ENCODE measurements around the gene ROCK2. TPM values are rescaled to one million over a fixed set of nuclear protein-coding genes. Genes with fewer than 3 reads are reported as not detected.

Gene ROCK2
- total and polyA plus RNA-seq, 8 donors: 49.4 to 61.5 (median 58.8) TPM

DNA sequence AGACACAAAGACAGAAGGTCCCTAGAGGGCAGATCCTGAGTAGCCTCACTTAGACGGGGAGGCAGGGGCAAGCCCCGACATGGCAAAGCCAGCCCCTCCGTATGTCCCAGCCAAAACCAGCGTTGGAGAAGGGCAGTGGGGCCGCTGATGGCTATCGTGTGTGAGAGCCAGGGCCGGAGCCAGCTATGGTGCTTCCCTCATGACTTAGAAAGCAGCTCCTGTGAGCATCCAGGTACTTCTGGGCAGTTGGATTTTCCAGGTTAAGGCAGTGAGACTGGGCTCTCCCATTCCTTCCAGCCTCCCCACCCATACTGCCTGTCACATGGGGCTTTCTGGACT lies 31.2 kb upstream of the ROCK2 start:
- Histone ChIP-seq H3K27me3 (no peaks in the 10 kb centered on the region), H3K36me3 (no peaks in the 10 kb centered on the region), H3K9me3 (no peaks in the 10 kb centered on the region), H3K4me3 (no peak overlapping the region), H3K27ac (peak overlapping the region; percentile 79 to 92), H3K4me1 (peaks cover 11 to 31% of the 10 kb centered on the region in 2 donors)
- DNase-seq (no peak), ATAC-seq (no peak)
- TF ChIP-seq, protein P1, sequence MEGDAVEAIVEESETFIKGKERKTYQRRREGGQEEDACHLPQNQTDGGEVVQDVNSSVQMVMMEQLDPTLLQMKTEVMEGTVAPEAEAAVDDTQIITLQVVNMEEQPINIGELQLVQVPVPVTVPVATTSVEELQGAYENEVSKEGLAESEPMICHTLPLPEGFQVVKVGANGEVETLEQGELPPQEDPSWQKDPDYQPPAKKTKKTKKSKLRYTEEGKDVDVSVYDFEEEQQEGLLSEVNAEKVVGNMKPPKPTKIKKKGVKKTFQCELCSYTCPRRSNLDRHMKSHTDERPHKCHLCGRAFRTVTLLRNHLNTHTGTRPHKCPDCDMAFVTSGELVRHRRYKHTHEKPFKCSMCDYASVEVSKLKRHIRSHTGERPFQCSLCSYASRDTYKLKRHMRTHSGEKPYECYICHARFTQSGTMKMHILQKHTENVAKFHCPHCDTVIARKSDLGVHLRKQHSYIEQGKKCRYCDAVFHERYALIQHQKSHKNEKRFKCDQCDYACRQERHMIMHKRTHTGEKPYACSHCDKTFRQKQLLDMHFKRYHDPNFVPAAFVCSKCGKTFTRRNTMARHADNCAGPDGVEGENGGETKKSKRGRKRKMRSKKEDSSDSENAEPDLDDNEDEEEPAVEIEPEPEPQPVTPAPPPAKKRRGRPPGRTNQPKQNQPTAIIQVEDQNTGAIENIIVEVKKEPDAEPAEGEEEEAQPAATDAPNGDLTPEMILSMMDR (IDR thresholded peaks at IDR 0.05): no peak
- intact Hi-C loops (cut with DNase I): no loop called here

DNA sequence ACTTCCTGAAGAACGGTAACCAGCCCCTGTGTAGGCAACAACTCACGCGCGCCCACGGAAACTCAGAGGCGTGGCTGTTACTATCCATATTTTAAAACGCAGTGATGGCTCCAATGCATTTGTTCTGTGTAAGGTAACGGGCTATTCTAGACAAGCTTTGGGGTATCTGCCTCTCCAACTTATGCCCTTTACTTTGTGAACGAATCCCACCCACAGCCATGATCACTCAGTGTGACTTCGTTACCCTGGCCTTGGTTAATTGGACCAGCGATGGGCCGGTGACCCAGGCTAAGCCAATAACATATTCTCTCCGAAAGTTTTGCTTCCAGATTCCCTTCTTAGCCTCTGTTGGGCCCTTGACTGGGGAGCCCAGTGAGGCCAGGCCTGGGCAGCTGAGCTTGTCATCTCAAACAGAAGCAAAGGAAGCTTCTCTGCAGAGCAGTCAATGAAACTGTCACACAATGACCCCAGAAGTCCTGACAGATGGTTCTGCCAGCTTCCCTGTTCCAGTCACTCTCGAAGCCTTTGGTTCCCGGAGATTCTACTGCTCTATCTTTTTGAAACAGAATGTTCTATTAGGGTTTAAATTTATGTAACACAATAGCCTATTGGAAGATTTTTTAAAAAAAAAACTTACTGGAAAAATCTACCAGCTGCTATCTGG lies 30.7 kb upstream of the ROCK2 start:
- no peak overlapping the region for H3K4me3 ChIP-seq
- intact Hi-C loops (cut with DNase I): no loop called here
- H3K27ac ChIP-seq: peak overlapping the region; percentile 79 to 92
- no peaks in the 10 kb centered on the region for H3K36me3 ChIP-seq
- DNase-seq: no peak
- H3K4me1 ChIP-seq: peaks cover 10 to 31% of the 10 kb centered on the region in 2 donors
- H3K27me3 ChIP-seq: no peaks in the 10 kb centered on the region
- ATAC-seq: no peak
- TF ChIP-seq, protein P1 (IDR thresholded peaks at IDR 0.05): no peak
- no peaks in the 10 kb centered on the region for H3K9me3 ChIP-seq

DNA sequence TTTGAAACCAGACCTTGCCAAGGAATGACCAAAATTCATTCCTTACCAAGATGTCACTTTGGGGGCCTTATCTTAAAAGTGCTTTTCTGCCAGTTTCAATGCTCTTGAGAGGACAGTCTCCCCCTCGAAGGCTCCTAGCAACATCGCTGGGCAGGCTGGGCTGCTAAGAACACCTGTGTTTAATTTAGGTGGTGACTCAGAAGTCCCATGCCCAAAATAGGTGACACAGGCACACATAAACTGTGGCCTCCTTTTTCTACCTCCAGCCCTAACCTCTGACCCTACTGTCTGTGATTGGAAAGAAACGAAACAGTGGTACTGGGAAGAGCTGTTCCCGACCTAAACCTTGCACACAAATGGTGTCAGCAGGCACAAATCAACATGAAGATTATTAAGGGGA lies 28.7 kb upstream of the ROCK2 start:
- TF ChIP-seq, protein P1 (IDR thresholded peaks at IDR 0.05): no peak
- intact Hi-C loops (cut with DNase I): no loop called here
- DNase-seq (no peak), ATAC-seq (no peak)
- no peaks in the 10 kb centered on the region for H3K9me3 ChIP-seq
- no peaks in the 10 kb centered on the region for H3K36me3 ChIP-seq
- H3K4me1 ChIP-seq: peaks cover 10 to 18% of the 10 kb centered on the region in 2 donors
- no peaks in the 10 kb centered on the region for H3K27me3 ChIP-seq
- H3K4me3 ChIP-seq: no peak overlapping the region
- peak overlapping the region in 1 of 2 donors; percentile 92 for H3K27ac ChIP-seq

DNA sequence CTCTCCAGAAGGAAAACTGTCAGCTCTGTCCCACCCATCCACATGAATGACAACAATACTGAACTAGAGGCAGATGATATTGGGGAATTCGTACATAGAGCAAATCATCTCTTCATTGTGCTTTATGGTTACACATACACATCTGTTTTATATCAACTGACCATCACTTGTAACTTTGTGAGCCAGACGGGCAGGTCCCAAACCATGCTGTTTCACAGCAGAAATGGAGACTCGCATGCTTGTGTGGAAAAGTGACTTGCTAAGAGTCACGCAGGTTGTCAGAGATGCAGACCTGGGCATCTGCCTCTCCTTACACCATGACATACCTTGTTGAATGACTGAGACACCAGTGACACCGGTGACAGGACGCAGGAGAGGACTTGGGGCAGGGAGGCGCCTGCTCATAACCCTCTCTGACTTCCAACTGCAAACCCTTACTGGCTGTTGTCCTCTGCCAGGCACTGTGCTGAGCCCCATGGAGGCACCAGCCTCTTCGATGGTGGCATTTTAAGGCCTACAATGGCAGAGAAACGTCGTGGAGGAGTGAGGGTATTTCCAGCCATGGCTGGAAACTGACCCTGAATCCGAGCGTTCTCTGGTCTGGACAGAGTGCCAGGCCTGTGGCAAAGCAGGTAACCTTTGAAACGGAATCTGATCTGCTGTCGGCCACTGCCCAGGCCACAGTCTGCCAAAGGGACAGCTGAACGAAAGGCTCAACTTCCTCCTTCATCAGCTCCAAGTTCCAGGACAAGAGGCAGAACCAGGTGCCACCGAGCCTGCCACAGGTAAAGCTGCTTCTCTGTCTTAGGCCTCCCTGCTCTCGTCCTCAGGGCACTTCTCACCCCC lies 26.9 kb upstream of the ROCK2 start:
- no peaks in the 10 kb centered on the region for H3K36me3 ChIP-seq
- peaks cover 10 to 18% of the 10 kb centered on the region in 2 donors for H3K4me1 ChIP-seq
- no peaks in the 10 kb centered on the region for H3K9me3 ChIP-seq
- H3K4me3 ChIP-seq: no peak overlapping the region
- H3K27ac ChIP-seq: no peak overlapping the region
- intact Hi-C loops (cut with DNase I): no loop called here
- no peaks in the 10 kb centered on the region for H3K27me3 ChIP-seq
- no peak for ATAC-seq
- DNase-seq: no peak
- TF ChIP-seq, protein P1 (IDR thresholded peaks at IDR 0.05): no peak

DNA sequence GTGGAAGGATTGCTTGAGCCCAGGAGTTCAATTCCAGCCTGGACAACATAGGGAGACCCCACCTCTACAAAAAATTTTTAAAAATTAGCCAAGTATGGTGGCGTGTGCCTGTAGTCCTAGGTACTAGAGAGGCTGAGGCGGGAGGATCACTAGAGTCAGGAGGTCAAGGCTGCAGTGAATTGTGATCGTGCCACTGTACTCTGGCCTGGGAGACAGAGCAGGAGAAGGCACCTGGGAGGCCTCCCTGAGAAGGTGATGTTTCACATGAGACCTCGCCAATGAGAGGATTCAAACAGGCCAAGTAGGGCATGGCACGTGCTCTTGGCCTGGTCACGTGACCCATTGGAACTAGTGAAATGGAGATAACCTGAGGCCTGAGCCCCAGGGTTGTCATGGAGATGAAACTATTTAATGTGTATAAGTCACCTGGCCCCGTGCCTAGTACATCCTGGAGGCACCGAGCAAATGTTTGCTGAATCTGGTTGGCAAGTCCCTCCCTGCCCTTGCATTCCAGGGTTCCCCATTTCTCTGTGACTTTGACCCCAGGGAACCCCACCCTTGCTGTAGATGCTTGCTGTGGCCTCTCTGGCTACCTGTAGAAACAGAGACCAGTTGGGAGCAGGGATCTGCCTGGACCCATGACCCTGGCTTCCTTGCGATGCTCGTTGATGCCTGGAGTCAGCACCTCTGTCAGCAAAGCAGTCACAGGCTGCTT lies 26.1 kb upstream of the ROCK2 start:
- H3K36me3 ChIP-seq: no peaks in the 10 kb centered on the region
- DNase-seq (peak in 2 of 4 donors; percentile 60 to 70), ATAC-seq (no peak)
- H3K27me3 ChIP-seq: no peaks in the 10 kb centered on the region
- TF ChIP-seq, protein P1 (IDR thresholded peaks at IDR 0.05): no peak
- H3K4me1 ChIP-seq: peaks cover 10 to 15% of the 10 kb centered on the region in 2 donors
- intact Hi-C loops (cut with DNase I): no loop called here
- no peak overlapping the region for H3K4me3 ChIP-seq
- H3K9me3 ChIP-seq: no peaks in the 10 kb centered on the region
- H3K27ac ChIP-seq: no peak overlapping the region

Data from left lung (tissue), 10 donors.